Measurements from ENCODE around the gene CNTNAP5.

Gene CNTNAP5

DNA sequence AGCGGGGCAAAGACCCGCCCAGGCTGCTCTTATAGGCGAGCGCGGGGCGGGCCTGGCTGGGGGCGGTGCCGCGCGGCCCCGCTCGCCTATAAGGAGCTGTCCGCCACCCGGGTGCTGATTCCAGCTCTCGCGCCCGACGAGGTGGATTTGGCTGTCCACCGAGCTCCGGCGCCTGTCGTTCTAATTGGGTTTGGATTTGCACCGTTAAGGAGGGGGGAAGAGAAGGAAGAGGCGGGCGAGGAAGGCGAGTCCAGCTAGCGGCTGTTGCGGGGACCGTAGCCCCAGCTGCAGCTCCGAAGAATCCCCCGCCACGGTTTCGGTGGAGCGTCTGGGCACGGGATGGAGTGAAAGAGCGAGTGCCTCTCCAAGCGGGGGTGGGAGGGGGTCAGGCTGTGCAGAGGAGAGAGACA is at the start of gene CNTNAP5:
TSS of gene CNTNAP5 (plus strand) at position 117 of the 410 bp plus-strand sequence. CDS start 364 bp downstream, outside the sequence.
- DNase-seq (ENCODE audit: low read depth, low spot score): no peak

GRCh38 chr2:123976054-123976648 is 48.9 kb upstream of the CNTNAP5 start:
- DNase-seq (ENCODE audit: low read depth, low spot score): no peak

DNA sequence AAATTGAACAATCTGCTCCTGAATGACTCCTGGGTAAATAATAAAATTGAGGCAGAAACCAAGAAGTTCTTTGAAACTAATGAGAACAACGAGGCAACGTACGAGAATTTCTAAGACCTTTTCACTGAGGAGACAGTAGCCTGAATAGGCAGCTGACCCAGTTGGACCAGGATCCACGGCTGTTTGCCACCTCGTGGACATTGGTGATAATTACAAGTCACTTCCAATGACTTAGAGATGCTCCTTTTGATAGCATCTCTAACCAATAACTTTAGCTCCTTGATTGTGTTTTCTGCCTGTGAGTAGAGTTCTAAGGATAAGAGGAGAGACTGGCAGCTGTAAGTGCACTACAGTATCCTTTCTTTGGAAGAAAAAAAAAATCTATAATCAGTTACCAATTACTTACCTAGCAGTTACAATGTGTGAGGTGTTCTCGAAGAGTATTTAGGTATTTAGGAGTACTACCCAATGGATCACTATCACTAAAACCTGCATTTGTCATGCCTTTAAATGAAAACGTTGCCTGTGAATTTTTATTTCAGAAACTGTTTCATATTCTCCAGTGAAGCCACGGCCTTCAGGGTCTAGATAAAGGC is 31.3 kb upstream of the CNTNAP5 start:
- DNase-seq (ENCODE audit: low read depth, low spot score): no peak

DNA sequence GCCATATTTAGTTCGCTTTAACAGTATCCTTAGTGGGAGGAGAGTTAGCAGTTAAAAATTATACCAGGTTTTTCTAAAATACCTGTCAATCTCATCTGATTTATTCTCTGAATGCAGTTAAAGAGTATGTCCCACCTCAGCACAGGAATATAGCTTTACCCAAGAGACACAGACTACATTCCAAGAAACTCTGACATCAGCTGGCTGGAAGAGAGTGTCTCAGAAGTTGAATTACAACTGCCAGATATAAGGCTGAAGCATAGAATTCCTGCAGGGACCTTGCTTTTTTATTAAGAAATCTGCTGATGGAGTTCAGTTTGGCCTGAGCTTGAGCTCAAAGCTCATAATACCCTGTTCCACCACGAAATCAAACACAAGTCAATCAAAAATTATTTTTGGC is 25.4 kb upstream of the CNTNAP5 start:
- no peak for DNase-seq (ENCODE audit: low read depth, low spot score)

GRCh38 chr2:124001696-124002430 is 23.2 kb upstream of the CNTNAP5 start:
- no peak for DNase-seq (ENCODE audit: low read depth, low spot score)

- DNase-seq (ENCODE audit: low read depth, low spot score): no peak
Observed at GRCh38 chr2:124018890-124019289, 6.2 kb upstream of the CNTNAP5 start.

DNA sequence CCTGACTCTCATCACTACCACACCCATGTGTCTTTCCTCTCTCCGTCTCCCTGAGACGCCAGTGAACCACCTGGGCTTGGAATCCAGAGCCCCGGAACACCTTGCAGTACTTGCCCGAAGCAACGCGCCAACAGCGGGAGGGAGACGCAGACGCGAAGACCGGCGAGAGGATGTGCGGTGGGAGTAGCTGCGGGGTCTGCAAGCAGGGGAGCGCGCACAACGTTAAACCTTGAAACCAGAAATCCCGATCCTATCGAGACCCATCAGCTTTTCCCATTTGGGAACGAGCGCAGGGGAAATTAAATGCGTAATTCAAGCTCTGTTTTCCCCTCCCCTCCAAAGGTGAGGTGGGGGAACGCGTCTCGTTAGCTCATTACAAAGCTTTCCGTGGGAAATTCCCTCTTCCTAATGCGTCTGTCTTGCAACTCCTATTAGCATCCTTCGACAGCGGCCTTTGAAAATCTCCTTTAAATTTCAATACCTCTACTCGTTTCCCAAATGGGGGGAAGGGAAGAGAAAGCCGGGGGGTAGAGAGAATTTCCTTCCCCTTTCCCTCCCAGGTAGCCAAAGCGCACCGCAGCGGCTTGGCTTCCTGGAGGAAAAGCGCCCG is 421 bp upstream of the CNTNAP5 start:
- no peak for DNase-seq (ENCODE audit: low read depth, low spot score)

DNA sequence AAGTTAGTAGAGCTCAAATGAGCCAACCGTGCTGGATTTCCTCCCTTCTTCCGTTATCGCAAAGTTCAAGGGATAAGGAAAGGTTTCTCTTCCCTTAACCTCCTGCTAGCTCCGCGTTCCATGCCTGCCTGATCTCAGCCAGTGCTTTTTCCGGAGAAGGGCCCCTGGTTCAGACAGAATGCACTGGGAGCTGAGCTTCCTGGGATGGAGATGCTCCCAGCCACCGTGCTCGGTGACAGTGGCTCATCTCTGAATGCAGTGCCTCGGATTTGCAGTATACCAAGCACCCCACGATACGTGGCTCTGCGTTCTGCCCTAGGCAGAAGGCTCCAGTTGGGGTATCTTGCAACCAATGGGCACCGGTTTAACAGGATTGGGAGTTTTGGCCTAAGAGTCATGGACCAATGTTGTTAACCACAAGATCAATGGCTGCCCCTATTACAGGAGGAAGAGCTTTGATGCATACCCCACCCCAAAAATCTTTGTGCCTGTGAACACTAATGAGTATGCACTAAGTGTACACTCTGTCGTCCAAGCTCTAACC is 876 bp downstream of the CNTNAP5 start:
- DNase-seq (ENCODE audit: low read depth, low spot score): no peak

GRCh38 chr2:124026503-124026902 is 1.4 kb downstream of the CNTNAP5 start:
- DNase-seq (ENCODE audit: low read depth, low spot score): no peak

DNA sequence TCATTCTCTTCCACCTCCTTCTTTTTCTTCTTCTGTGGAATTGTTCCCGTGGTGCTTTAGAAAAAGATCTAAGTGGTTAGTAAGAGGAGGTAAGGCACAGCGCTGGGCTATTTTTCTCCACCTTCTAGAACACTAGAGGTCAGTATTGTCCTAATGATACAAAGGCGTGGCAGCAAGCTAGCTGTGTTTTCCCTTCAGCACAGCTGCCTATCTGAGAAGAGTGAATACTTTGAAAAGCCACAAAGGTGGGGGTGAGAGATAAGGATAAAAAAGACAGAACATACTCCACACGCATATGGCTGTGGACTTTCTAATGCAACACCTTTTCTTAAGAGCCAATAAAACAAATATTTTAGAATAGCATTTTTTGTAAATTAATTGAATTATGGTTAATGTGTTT is 2.1 kb downstream of the CNTNAP5 start:
- no peak for DNase-seq (ENCODE audit: low read depth, low spot score)

- no peak for DNase-seq (ENCODE audit: low read depth, low spot score)
Observed at GRCh38 chr2:124032799-124033198, 7.7 kb downstream of the CNTNAP5 start.

DNA sequence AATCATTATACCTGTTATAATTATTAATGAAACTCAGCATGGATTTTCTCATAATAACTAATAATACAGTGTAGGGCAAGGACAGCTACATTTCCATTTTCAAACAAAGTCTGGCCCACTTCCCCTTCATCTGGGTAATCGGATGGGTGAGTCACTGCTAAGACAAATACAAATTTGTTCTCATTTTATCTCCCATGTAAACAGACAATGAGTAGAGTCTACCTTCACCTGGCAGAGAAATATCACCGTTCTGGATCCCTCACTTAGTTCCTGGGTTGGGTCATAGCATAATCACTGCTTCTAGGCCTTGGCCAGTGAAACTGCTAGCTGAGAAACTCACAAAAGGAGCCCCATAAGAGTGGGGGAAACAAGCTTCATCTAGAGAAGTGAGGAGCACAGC is 9.2 kb downstream of the CNTNAP5 start:
- no peak for DNase-seq (ENCODE audit: low read depth, low spot score)

DNA sequence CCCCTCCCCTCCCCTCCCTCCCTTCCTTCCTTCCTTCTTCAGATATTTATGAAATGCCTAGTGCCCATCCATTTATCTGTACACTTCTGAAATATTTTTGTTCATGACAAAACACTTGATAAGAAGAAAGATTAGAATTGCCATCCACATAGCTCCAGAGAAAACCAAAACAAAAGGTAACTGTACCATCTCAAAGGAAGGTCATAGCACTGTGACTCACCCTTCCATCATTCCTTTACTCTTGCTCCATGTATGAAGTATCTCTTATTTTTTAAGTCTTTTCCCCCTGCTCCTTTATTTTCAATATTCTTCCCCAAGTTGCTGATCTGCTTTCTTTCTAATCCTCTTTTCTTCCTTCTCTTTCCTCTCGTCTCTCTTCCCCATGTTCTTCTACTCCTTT is 9.9 kb downstream of the CNTNAP5 start:
- no peak for DNase-seq (ENCODE audit: low read depth, low spot score)

DNA sequence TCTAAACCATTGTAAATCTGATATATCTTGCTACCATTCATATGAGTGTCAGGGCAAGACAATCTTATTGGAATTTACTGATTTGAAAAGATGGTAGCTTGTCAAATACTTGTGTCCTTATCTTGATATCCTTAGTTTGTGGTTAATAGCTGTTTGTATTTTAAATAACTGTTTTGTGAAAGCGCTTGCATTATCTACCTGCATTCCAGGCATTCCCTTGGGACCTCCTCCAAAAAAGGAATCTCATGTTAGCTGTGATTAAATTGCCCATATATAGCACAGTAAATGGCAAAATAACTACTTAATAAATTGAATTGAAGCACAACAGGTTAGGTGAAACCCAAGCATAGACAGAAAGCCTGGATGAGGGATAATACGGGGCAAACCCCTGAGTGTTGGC is 13.9 kb downstream of the CNTNAP5 start:
- DNase-seq (ENCODE audit: low read depth, low spot score): no peak

DNA sequence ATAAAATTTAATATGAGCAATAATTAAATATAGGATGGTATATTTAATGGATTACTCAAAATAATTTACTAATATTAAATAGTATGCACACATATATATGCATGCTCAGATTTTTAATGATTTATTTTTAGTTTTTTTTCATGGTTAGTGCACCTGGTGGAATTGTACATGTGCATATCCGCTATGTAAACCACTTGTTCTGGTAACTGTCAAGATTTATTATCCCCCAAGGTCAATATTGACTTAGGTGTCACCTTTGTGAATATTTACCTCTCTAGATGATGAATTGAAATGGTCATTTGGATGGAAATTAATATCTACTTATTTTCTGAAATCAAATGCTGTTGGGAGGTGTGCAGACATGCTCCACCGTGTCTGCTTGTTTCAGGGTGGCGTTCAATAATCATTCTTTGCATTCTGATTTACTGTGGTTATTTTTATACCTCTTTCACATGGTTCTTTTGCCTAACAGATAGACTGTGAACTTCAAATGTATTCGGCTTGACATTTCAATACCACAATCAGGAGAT is 14.7 kb downstream of the CNTNAP5 start:
- DNase-seq (ENCODE audit: low read depth, low spot score): no peak

GRCh38 chr2:124045894-124046293 is 20.8 kb downstream of the CNTNAP5 start:
- no peak for DNase-seq (ENCODE audit: low read depth, low spot score)

DNA sequence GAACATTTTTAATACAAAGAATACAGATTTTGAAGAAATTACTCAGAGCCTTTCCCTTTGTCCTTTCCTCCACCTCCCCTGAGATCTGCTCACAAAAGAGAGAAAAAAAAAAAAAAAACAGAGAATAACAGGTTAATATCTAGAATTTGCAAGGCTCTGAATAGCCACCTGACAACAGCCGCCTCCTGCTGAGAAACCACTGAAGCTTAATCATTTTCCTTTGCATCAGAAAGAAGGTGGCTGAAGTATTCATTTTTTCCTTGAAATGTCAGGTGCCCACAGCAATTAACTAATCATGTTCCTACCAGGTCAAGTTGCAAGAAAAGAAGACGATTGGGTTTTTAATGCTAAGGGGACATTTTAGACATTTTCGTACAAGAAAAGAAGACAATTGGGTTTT is 21.2 kb downstream of the CNTNAP5 start:
- no peak for DNase-seq (ENCODE audit: low read depth, low spot score)

GRCh38 chr2:124048102-124048501 is 23.0 kb downstream of the CNTNAP5 start:
- no peak for DNase-seq (ENCODE audit: low read depth, low spot score)

- no peak for DNase-seq (ENCODE audit: low read depth, low spot score)
Observed at GRCh38 chr2:124048664-124049063, 23.6 kb downstream of the CNTNAP5 start.

DNA sequence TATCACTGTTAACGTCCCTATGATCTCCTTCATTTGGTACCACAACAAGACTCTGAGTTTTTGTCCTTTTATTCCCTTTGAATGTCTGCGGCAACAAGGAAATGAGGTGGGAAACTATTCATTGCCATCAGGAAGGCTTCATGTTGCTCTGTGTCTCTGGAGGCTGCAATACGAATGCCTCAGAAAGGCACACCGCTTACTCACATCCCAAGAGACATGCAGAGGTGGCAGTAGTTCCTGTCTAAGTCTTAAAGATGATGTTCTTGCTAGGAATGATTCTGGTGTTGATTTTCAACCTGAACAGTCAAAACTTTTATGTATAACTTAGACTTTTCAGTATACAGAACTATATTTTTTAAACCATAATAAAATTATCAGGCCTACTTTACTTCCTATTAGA is 24.0 kb downstream of the CNTNAP5 start:
- DNase-seq (ENCODE audit: low read depth, low spot score): no peak

- no peak for DNase-seq (ENCODE audit: low read depth, low spot score)
Observed at GRCh38 chr2:124050833-124051497, 25.9 kb downstream of the CNTNAP5 start.

DNA sequence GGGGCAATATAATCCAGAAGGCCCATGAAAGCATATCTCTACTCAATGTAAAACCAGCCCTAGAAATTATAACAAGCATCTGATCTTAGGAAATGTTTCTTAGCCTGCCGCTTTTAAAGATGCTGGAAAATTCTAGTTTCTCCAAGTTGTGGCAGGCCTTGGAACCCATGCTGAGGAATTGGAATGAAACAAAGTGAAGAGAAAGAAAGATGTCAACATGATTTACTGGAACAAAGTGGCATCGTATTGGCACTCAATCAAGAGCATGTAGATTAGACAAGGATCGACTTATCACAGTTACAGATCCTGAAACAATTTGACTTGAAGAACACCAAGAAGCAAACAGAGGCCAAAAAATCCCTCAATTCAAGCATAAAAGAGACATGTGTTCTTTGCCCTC is 28.7 kb downstream of the CNTNAP5 start:
- DNase-seq (ENCODE audit: low read depth, low spot score): no peak

Measured in brain pericyte (primary cell).